Effector CD8-positive, alpha-beta T cell (primary cell): Measurements from ENCODE around the gene USP7.
A peak's percentile ranks its signal among the peaks of the same experiment; 100 is the strongest.

Source experiments
- DNase-seq: peaks from one replicate; lab custom pipeline; 2025; lab: John Stamatoyannopoulos, UW

The USP7 gene

DNA sequence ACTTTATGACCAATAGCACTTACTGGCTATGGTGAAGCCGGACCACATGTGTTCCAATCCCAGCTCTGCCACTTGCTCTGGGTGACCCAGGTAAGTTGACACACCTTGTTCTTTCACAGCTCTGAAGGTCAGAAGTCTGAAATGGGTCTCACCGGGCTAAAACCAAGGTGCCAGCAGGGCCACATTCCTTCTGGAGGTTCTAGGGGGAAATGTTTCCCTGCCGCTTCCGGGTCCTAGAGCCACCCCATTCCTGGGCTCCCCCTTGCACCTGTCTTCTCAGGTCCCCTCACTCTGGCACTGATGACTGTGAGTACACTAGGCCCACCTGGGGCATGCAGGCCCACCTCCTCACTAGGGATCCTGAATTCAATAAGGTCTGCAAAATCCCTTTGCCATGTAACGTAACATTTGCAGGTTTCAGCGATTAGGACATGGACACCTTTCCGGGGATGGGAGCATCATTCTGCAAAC is 11.4 kb downstream of the USP7 start:
- no peak for DNase-seq

GRCh38 chr16:8951447-8952280 is 12.0 kb downstream of the USP7 start:
- DNase-seq, result no peak

GRCh38 chr16:8950580-8951077 is 13.1 kb downstream of the USP7 start:
- DNase-seq, result no peak

DNA sequence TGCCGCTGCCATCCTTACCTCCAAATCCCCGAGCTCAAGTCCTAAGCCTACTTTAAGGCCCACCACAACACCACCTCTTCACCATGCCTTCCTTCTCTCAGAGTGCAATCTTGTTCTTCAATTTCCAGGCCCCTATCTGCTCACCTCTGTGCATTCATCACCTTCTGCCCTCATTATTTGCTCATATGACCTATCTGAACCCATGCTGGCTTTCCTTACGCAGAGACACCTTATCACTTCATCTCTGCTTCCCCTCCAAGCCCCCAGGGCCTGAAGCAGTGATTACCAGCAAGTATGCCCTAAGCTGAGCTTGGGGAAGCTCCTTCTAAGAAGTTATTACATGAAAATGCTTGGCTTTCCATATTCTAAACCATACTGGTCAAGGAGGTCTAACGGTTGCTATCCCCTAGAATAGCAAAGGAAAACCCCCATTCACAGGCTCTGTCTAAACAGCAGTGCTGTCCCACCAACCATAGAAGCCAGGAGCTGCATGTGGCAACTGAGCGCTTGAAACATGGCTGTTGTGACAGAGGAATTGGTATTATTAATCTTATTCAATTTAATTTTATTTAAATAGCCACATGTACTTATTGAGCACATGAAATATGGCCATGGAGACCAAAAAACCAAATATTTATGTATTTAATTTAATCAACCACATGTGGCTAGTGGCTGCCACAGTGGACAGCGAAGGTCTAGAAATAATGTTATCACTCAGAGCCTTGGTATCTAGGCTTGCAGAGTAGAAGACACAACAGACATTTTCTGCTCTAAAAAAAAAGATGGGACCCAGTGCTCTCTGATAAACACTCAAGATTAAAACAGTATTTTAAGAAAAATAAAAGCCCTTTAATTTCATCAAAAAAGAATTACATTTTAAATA is 13.9 kb downstream of the USP7 start:
- no peak for DNase-seq

DNA sequence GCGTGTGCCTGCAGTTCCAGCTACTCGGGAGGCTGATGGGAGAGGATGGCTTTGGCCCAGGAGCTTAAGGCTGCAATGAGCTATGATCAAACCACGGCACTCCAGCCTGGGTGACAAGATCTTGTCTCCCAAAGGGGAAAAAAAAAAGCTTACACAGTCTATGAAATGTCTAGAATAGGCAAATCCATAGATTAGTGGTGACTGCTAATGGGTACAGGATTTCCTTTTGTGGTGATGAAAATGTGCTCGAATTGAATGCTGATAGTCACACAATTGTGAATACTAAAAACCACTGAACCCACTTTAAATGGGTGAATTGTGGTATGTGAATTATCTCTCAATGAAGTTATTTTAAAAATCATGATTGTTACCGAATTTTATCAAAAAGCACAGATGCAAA is 14.9 kb downstream of the USP7 start:
- no peak for DNase-seq

- DNase-seq, result no peak
Observed at GRCh38 chr16:8948069-8948593, 15.6 kb downstream of the USP7 start.

DNA sequence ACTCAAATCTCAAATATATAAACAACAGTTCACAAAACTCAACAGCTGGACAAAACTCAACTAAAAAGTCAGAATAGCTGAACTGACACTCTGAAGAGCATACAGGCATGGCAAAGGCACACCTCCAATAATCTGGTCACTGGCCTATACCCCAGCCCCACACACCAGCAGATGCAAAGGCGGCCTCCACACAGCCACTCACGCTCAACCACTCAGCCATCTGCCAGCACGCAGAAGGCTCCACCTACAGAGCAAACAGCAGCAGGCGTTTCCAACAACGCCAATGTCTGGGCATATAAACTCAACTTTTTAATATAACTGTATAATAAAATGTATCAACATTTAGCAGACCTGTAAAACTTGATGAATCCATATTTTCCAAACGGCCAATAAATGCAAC is 17.2 kb downstream of the USP7 start:
- no peak for DNase-seq

- DNase-seq, result no peak
Observed at GRCh38 chr16:8945626-8946296, 17.9 kb downstream of the USP7 start.

DNA sequence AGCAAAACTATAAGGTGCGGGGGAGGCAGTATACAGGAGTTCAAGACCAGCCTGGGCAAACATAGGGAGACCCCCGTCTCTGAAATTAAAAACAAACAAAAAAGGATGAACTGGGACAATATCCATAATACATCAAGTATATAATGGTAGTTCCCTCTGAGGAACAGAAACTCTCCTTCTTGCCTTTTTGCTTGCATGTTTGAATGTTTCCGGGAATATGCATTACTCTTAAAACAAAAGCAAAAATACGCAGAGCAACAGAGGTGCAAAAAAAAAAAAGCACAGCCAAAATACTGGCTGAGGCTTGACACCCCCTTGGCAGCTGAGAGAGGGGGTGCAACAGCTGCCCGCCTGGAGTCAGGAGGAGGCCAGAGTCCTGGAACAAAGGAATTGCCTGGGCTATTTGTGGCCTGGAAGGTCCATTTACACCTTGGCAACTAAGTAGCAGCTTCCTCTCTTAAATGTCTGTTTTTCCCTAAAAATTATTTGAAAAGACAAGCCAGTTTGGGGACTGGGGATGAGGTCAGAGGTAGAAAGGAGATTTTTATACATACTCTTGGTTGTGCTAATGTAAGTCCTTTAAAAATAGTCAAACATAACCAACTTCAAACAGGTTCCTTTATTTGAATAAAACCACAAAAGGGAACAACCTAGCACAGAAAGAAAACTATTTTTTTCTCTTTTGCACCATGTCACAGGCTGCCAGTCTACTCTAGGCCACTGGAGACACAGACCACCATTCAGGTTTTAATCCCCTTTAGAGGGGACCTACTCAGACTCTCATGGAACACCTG is 19.5 kb downstream of the USP7 start:
- no peak for DNase-seq

DNA sequence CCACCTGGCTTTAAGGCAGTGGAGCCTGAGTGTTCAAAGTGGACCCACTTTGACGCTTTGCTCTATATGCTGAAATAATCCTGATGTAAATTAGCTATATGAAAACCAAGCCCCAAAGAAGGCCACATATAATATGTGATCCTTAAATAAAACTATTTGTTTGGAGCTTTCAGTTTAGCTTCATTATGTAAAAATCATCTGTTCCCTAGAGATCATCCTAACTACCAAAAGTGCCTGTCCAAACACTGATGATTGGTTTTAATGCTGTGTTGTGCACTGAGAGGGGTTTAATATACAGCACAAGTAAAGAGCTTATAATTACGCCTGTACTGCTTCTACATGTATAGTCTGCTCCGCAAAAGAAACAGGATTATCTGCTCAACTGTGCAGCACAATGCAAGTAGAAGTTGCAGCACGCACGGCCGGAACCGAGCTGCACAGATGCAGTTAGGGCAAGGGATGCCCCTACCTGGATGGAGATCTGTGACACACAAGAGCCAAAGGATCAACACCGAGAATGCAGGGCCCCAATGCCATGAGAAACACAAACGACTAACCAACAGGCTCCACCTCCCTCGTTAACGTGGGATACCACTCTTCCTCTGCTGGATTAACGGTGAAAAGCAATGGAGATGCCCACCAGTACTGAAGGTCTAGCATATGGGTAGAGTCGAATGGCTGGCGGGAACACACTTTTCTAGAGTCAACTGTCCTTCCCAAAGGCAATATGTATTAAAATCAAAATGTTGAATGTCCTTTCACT is 20.5 kb downstream of the USP7 start:
- no peak for DNase-seq

DNA sequence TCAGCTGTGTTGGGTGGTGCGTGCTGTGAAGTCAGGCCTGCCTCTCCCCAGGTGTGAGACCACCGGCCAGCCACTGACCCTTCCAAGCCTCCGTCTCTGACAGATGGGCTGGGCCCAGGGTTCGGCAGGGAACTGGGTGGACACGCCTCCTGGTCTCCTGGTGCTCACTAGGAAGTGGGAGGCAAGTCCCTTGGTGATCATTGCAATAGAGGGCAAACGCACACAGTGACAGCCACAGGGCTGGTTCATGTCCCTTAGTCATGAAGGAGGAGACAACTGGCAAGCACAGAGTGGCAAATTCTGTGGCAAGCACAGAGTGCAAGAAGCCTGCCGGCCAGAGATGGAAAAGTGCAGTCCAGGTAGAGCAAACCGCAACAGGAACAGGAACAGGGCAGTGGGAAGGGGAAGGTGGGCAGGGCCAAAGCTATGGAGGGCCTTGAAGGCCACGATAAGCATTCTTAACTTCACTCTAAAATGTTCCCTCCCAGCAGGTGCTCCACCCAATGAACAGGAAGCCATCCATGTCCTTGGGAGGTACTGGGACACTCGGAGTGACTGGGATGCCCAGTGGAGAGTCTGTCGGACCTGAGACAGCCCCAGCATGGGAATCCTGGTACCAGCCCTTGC is 21.9 kb downstream of the USP7 start:
- no peak for DNase-seq

DNA sequence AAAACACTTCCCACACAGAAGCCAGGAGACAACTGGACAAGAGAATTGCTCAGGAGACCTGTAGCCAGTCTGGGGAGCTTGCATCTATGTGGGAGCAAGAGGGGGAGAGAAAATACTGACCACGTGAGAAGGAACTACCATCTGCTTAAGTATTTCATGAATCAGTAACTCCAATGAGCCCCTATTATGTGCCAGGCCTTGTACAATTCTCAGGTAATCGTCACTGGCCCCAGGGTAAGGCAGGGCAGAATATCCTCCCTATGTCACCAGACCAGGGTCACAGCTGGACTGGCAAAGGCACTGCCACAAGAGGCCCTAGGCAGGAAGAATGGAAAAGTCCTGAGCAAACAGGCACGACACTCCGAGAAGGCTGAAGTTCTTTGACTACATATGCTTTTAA is 25.9 kb downstream of the USP7 start:
- no peak for DNase-seq

GRCh38 chr16:8936421-8936820 is 27.3 kb downstream of the USP7 start:
- peak; percentile 42 for DNase-seq

GRCh38 chr16:8935989-8936388 is 27.7 kb downstream of the USP7 start:
- peak; percentile 6 for DNase-seq

GRCh38 chr16:8934601-8935000 is 29.1 kb downstream of the USP7 start:
- DNase-seq, result no peak

GRCh38 chr16:8931859-8932258 is 31.8 kb downstream of the USP7 start:
- DNase-seq, result peak; percentile 15

GRCh38 chr16:8929086-8929748 is 34.5 kb downstream of the USP7 start:
- no peak for DNase-seq

- DNase-seq, result no peak
Observed at GRCh38 chr16:8928467-8928957, 35.2 kb downstream of the USP7 start.

DNA sequence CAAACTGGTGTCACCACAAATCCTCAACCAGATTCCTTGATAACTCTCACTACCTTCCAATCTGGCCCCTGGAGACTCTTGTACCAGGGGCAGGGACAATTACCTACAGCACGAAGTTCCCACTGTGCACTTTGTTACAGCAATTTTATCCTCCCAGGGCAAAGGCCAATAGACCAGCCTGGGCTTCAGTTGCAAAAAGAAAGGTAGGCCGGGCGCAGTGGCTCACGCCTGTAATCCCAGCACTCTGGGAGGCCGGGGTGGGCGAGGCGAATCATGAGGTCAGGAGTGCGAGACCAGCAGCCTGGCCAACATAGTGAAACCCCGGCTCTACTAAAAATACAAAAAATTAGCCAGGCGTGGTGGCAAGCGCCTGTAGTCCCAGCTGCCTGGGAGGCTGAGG is 36.9 kb downstream of the USP7 start:
- DNase-seq, result no peak
